ENCODE data around the gene MPZL1. TPM values are rescaled to one million over a fixed set of nuclear protein-coding genes. Genes with fewer than 3 reads are reported as not detected.

The MPZL1 gene
- total RNA-seq, 1 donor from 2014 or later, result 149 TPM

DNA sequence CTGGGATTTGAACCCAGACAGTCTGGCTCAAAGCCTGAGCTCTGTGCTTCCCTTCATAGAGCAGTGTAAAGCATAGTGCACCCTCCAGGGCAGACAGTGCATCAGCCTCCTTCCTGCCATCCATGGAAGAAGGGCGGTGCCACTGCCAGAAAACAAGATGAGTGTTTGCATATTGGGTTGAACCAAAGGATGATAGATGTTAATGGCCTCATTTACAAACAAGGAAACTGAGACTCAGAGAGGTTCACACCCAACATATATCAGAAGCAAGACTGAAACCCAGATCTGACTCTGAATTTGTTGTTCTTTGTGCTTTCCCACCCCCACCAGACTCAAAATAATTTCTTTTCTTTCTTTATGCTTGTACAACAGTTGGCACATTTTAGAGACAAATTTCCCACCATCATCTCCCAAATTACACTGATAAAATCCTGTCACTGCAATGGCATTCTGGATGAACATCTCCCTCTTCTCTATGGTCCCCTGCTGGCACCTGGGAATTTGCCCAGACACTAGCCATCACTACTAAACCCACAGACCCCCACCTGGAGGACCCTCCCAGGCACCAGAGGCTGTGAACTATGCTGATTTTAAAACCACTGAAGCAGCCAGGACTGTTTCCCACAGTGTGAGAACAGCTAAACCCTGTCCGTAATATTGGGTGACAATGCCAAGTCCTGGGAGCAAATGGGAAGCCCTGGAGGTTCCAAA lies 45.4 kb upstream of the MPZL1 start:
- Mint-ChIP-seq H3K27ac (ENCODE audit: unreplicated experiment) (no peak overlapping the region), H3K36me3 (ENCODE audit: unreplicated experiment) (peaks cover 6% of the 10 kb centered on the region), H3K4me3 (ENCODE audit: unreplicated experiment) (no peak overlapping the region), H3K9me3 (ENCODE audit: unreplicated experiment) (peaks cover 3% of the 10 kb centered on the region), H3K4me1 (ENCODE audit: low read depth, unreplicated experiment) (peaks cover 3% of the 10 kb centered on the region), H3K27me3 (ENCODE audit: unreplicated experiment) (peaks cover 8% of the 10 kb centered on the region)
- no peak for DNase-seq
- no peak for TF ChIP-seq CTCF (IDR thresholded peaks at IDR 0.05; ENCODE audit: partially characterized antibody, unreplicated experiment)

DNA sequence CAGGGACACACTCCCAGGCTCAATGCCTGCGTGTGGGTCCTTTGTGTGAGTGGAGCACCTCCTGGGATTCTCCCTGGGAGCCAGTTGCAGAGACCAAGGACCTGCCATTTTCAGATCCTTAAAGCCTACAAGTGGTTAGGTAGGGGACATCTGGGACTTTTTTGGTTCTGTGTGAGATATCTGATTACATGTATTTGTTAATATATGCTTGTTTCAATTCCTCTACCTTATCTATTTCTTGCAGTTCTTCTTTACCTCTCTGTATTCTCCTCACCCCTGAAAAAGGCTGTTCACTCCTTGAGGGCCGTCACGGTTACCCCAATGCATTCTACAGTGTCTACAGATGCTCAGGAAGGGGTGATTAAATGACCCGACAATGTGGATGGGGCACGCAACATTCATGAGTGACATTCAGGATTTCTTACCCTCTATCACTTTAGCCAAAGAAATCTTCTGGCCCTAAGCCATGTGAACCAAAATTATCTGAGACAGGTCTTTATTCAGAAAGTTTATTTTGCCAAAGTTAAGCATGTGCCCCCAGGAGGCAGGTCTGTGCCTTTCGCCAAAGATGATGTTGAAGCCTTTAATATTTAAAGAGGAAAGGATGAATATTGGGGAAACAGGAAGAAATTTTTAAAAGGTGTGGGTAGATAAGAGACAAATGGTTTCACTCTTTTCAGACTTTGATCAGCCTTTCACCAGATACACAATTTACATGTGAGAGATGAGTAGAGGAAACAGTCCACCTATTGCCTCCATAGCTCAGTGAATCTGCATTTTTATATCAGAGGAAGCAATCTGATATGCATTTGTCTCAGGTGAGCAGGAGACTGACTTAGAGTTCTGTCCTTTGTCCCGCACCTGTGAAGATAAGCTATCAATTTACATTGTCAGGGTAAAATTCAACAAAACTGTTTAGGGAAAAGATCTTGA lies 44.6 kb upstream of the MPZL1 start:
- Mint-ChIP-seq H3K4me1 (ENCODE audit: low read depth, unreplicated experiment) (peaks cover 5% of the 10 kb centered on the region), H3K27me3 (ENCODE audit: unreplicated experiment) (peaks cover 2% of the 10 kb centered on the region), H3K4me3 (ENCODE audit: unreplicated experiment) (no peak overlapping the region), H3K36me3 (ENCODE audit: unreplicated experiment) (peaks cover under 1% of the 10 kb centered on the region), H3K9me3 (ENCODE audit: unreplicated experiment) (peaks cover 3% of the 10 kb centered on the region), H3K27ac (ENCODE audit: unreplicated experiment) (no peak overlapping the region)
- TF ChIP-seq CTCF (IDR thresholded peaks at IDR 0.05; ENCODE audit: partially characterized antibody, unreplicated experiment), result no peak
- no peak for DNase-seq

DNA sequence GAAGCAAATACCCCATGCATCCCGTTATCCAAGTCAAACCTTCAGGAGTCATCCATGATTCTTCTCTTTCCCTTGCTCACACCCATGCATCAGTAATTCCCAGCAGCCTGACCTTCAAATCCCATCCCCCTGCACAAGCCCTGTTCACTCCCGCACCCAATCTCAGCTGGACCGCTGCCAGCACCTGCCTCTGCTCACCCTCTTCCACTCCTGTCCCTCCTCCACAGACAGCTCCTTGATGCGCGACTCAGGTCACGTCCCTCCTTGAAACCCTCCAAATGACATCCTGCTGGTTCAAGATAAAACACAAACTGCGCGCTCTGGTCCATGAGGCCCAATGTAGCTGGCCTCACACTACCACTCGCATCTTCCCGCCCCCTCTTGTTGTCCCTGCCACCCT lies 43.4 kb upstream of the MPZL1 start:
- peaks cover 2% of the 10 kb centered on the region for H3K27me3 Mint-ChIP-seq (ENCODE audit: unreplicated experiment)
- H3K4me3 Mint-ChIP-seq (ENCODE audit: unreplicated experiment), result no peak overlapping the region
- DNase-seq, result no peak
- no peaks in the 10 kb centered on the region for H3K36me3 Mint-ChIP-seq (ENCODE audit: unreplicated experiment)
- peaks cover 7% of the 10 kb centered on the region for H3K4me1 Mint-ChIP-seq (ENCODE audit: low read depth, unreplicated experiment)
- H3K9me3 Mint-ChIP-seq (ENCODE audit: unreplicated experiment), result peaks cover 3% of the 10 kb centered on the region
- no peak for TF ChIP-seq CTCF (IDR thresholded peaks at IDR 0.05; ENCODE audit: partially characterized antibody, unreplicated experiment)
- H3K27ac Mint-ChIP-seq (ENCODE audit: unreplicated experiment), result no peak overlapping the region

DNA sequence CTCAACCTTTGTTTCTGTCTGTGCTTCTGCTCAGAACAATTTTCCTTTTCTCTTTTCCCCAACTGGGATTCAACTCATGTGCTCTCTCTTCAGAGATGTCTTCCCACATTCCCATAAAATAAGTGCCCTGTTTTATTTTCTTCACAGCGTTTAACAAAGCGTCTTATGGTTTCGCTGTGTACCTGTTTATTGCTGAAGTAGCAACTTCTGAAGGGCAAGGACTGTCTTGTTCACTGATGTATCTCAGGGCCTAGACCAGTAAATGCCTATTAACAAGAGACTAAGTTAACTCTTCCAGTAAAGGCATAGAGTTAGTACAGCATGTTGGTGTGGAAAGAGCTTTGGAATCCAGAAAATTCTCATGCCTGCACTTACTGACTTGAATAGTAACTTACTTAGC lies 42.9 kb upstream of the MPZL1 start:
- Mint-ChIP-seq H3K4me1 (ENCODE audit: low read depth, unreplicated experiment) (peaks cover 8% of the 10 kb centered on the region), H3K27me3 (ENCODE audit: unreplicated experiment) (no peaks in the 10 kb centered on the region), H3K36me3 (ENCODE audit: unreplicated experiment) (no peaks in the 10 kb centered on the region), H3K4me3 (ENCODE audit: unreplicated experiment) (no peak overlapping the region), H3K27ac (ENCODE audit: unreplicated experiment) (no peak overlapping the region), H3K9me3 (ENCODE audit: unreplicated experiment) (no peaks in the 10 kb centered on the region)
- no peak for DNase-seq
- no peak for TF ChIP-seq CTCF (IDR thresholded peaks at IDR 0.05; ENCODE audit: partially characterized antibody, unreplicated experiment)

GRCh38 chr1:167679714-167680113 lies 42.1 kb upstream of the MPZL1 start:
- Mint-ChIP-seq H3K9me3 (ENCODE audit: unreplicated experiment) (no peaks in the 10 kb centered on the region), H3K36me3 (ENCODE audit: unreplicated experiment) (no peaks in the 10 kb centered on the region), H3K4me3 (ENCODE audit: unreplicated experiment) (no peak overlapping the region), H3K4me1 (ENCODE audit: low read depth, unreplicated experiment) (peaks cover 8% of the 10 kb centered on the region), H3K27me3 (ENCODE audit: unreplicated experiment) (peaks cover 4% of the 10 kb centered on the region), H3K27ac (ENCODE audit: unreplicated experiment) (no peak overlapping the region)
- no peak for DNase-seq
- TF ChIP-seq CTCF (IDR thresholded peaks at IDR 0.05; ENCODE audit: partially characterized antibody, unreplicated experiment), result no peak
